H1 (cell line): Measurements from ENCODE around the gene EIF1B. TPM values are rescaled to one million over a fixed set of nuclear protein-coding genes. Genes with fewer than 3 reads are reported as not detected.

Experiments used
- CTCF ChIA-PET: fragments of 300-600 bp; sonication (Branson Sonifier 250); formaldehyde crosslinking; loops from one replicate; lab custom pipeline; 2021; ENCODE audit not compliant: partially characterized antibody; lab: Charles Lee
- POLR2A ChIA-PET: fragments of 300-600 bp; sonication (Branson Sonifier 250); formaldehyde crosslinking; loops from one replicate; lab custom pipeline; 2021; ENCODE audit warnings: inconsistent platforms; ENCODE audit not compliant: partially characterized antibody; lab: Charles Lee
- DNase-seq, 2 experiments: peaks; one replicate each; pipeline versions ENCODE4 v3.0.0 to v3.0.0-alpha.2; 2010 to 2022; ENCODE audit warnings: low spot score in 2 of 2, low read depth in 1 of 2, mixed read lengths in 1 of 2
- FAIRE-seq: peaks from 2 replicates; lab custom pipeline; 2011; peaks lifted over from hg19 to GRCh38; lab: Jason Lieb, UNC
- H2AFZ ChIP-seq: 2 replicates; pipeline ENCODE4 v1.8.1; 2012; ENCODE audit warnings: low read length, inconsistent platforms
- H2AK5ac ChIP-seq: 2 replicates; pipeline ENCODE4 v1.6.1; 2013; ENCODE audit warnings: low read depth, low read length
- H2BK120ac ChIP-seq: replicated peaks from 2 replicates; pipeline ENCODE3; 2013; ENCODE audit warnings: low read depth, low read length, inconsistent platforms
- H2BK12ac ChIP-seq: 2 replicates; pipeline ENCODE4 v1.6.1; 2013; ENCODE audit warnings: low read depth, low read length
- H2BK15ac ChIP-seq: 2 replicates; pipeline ENCODE4 v1.6.1; 2013; ENCODE audit warnings: low read length
- H2BK20ac ChIP-seq: 2 replicates; pipeline ENCODE4 v1.6.1; 2013; ENCODE audit warnings: low read length
- H2BK5ac ChIP-seq: 2 replicates; pipeline ENCODE4 v1.6.1; 2013; ENCODE audit warnings: low read depth, low read length
- H3K14ac ChIP-seq: 2 replicates; pipeline ENCODE4 v1.6.1; 2013; ENCODE audit warnings: inconsistent platforms; ENCODE audit not compliant: insufficient read length
- H3K18ac ChIP-seq: 2 replicates; pipeline ENCODE4 v1.6.1; 2013; ENCODE audit warnings: low read length; ENCODE audit errors: extremely low read depth
- H3K23ac ChIP-seq: 2 replicates; pipeline ENCODE4 v1.6.1; 2013; ENCODE audit warnings: inconsistent platforms; ENCODE audit not compliant: insufficient read length
- H3K23me2 ChIP-seq: 2 replicates; pipeline ENCODE4 v1.6.1; 2013; ENCODE audit warnings: low read depth, low read length
- H3K27ac ChIP-seq: 2 replicates; pipeline ENCODE4 v1.6.1; 2011; ENCODE audit warnings: low read depth, low read length, inconsistent platforms
- H3K27me3 ChIP-seq, 4 experiments: replicated peaks in 1 of 4; 1 replicate in 1 of 4; 2 replicates in 3 of 4; pipeline versions ENCODE4 v1.6.1 to v1.8.1; 2011 to 2013; ENCODE audit warnings: low read length in 3 of 4, mild to moderate bottlenecking in 3 of 4, inconsistent platforms in 2 of 4, mixed read lengths in 2 of 4, moderate library complexity in 1 of 4; ENCODE audit not compliant: control insufficient read depth in 3 of 4, insufficient read depth in 3 of 4; ENCODE audit errors: extremely low read depth in 1 of 4
- H3K36me3 ChIP-seq, 4 experiments: 2 replicates each; pipeline versions ENCODE4 v1.6.1 to v1.8.1; 2011 to 2013; ENCODE audit warnings: mild to moderate bottlenecking in 4 of 4, low read length in 3 of 4, moderate library complexity in 2 of 4, control low read depth in 1 of 4, inconsistent platforms in 1 of 4; ENCODE audit not compliant: insufficient read depth in 4 of 4, control insufficient read depth in 2 of 4
- H3K4ac ChIP-seq: replicated peaks from 2 replicates; pipeline ENCODE3; 2013; ENCODE audit warnings: low read length, low read depth, mixed read lengths, inconsistent platforms; ENCODE audit not compliant: insufficient read length
- H3K4me1 ChIP-seq, 4 experiments: replicated peaks in 1 of 4; 1 replicate in 1 of 4; 2 replicates in 3 of 4; pipeline versions ENCODE4 v1.6.1 to v1.8.1; 2011 to 2013; ENCODE audit warnings: low read length in 3 of 4, inconsistent platforms in 2 of 4, mixed read lengths in 1 of 4; ENCODE audit not compliant: insufficient read depth in 4 of 4, control insufficient read depth in 3 of 4
- H3K4me2 ChIP-seq, 2 experiments: 2 replicates each; pipeline versions ENCODE4 v1.6.1 to v1.8.1; 2011 to 2013; ENCODE audit warnings: low read depth in 2 of 2, low read length in 2 of 2, control low read depth in 1 of 2, inconsistent platforms in 1 of 2, mild to moderate bottlenecking in 1 of 2; ENCODE audit not compliant: insufficient read depth in 1 of 2
- H3K4me3 ChIP-seq, 4 experiments: fragments of 200-600, 300-600 bp in 1 of 4; sonication (generic), shearing (Covaris generic), sonication (Bioruptor Twin) in 1 of 4; 2 replicates each; pipeline versions ENCODE4 v1.5.1 to v1.8.1; 2011 to 2016; ENCODE audit warnings: low read length in 4 of 4, low read depth in 3 of 4, control low read depth in 2 of 4, inconsistent platforms in 2 of 4, mild to moderate bottlenecking in 2 of 4, mixed read lengths in 1 of 4, moderate library complexity in 1 of 4; ENCODE audit not compliant: insufficient read depth in 2 of 4; ENCODE audit errors: extremely low read depth in 1 of 4
- H3K56ac ChIP-seq: replicated peaks from 2 replicates; pipeline ENCODE3; 2013; ENCODE audit warnings: low read depth, mild to moderate bottlenecking, mixed read lengths, low read length, inconsistent platforms; ENCODE audit not compliant: insufficient read length
- H3K79me1 ChIP-seq: 2 replicates; pipeline ENCODE4 v1.6.1; 2013; ENCODE audit warnings: low read depth, low read length, control low read depth
- H3K79me2 ChIP-seq, 2 experiments: 2 replicates each; pipeline versions ENCODE4 v1.6.1 to v1.8.1; 2012 to 2013; ENCODE audit warnings: low read length in 2 of 2, mild to moderate bottlenecking in 2 of 2, inconsistent platforms in 1 of 2; ENCODE audit not compliant: insufficient read depth in 2 of 2, control insufficient read depth in 1 of 2
- H3K9ac ChIP-seq, 4 experiments: replicated peaks in 1 of 4; 1 replicate in 1 of 4; 2 replicates in 3 of 4; pipeline versions ENCODE4 v1.6.1 to v1.8.1; 2011 to 2013; ENCODE audit warnings: low read depth in 3 of 4, low read length in 3 of 4, control low read depth in 2 of 4, mild to moderate bottlenecking in 2 of 4, moderate library complexity in 2 of 4, inconsistent platforms in 1 of 4; ENCODE audit errors: extremely low read depth in 1 of 4
- H3K9me3 ChIP-seq, 2 experiments: 2 replicates each; pipeline versions ENCODE4 v1.6.1 to v1.8.1; 2012 to 2013; ENCODE audit warnings: mild to moderate bottlenecking in 2 of 2, moderate library complexity in 2 of 2, control low read depth in 1 of 2, inconsistent platforms in 1 of 2, low read depth in 1 of 2, low read length in 1 of 2, mixed read lengths in 1 of 2; ENCODE audit not compliant: insufficient read depth in 2 of 2
- H4K20me1 ChIP-seq, 2 experiments: replicated peaks in 1 of 2; 2 replicates each; pipeline versions ENCODE3 to v1.8.1; 2011 to 2013; ENCODE audit warnings: inconsistent platforms in 2 of 2, low read length in 2 of 2, mild to moderate bottlenecking in 1 of 2; ENCODE audit not compliant: insufficient read depth in 2 of 2, control insufficient read depth in 1 of 2
- H4K5ac ChIP-seq: 2 replicates; pipeline ENCODE4 v1.6.1; 2013; ENCODE audit warnings: low read length, low read depth, mixed read lengths, inconsistent platforms; ENCODE audit not compliant: insufficient read length
- H4K8ac ChIP-seq: 2 replicates; pipeline ENCODE4 v1.8.0; 2013; ENCODE audit warnings: mild to moderate bottlenecking, moderate library complexity, low read length, inconsistent platforms; ENCODE audit not compliant: insufficient read depth; ENCODE audit errors: extremely low read depth
- H4K91ac ChIP-seq: replicated peaks from 2 replicates; pipeline ENCODE3; 2013; ENCODE audit warnings: low read length, mixed read lengths, inconsistent platforms; ENCODE audit not compliant: insufficient read length
- ASH2L ChIP-seq: fragments of 200-600, 300-600 bp; sonication (generic); IDR thresholded peaks from one replicate; pipeline ENCODE4 v1.7.1; 2017; ENCODE audit warnings: low read length
- BCL11A ChIP-seq, 2 experiments: IDR thresholded peaks; one replicate each; pipeline ENCODE4 v1.6.1; 2011; ENCODE audit warnings: low read depth in 2 of 2, low read length in 2 of 2, mild to moderate bottlenecking in 2 of 2
- CEBPB ChIP-seq: IDR thresholded peaks from 2 replicates; pipeline ENCODE4 v1.6.1; 2012; ENCODE audit warnings: low read depth, low read length
- EGR1 ChIP-seq: IDR thresholded peaks from 2 replicates; pipeline ENCODE4 v1.6.1; 2011; ENCODE audit warnings: low read depth, low read length, borderline replicate concordance
- EZH2 ChIP-seq: fragments of 200-600 bp; sonication (generic); IDR thresholded peaks from 2 replicates; pipeline ENCODE4 v1.7.1; 2012; ENCODE audit warnings: low read depth, mild to moderate bottlenecking, moderate library complexity, low read length, inconsistent platforms; ENCODE audit not compliant: severe bottlenecking
- FOSL1 ChIP-seq: IDR thresholded peaks from 2 replicates; pipeline ENCODE4 v1.6.1; 2011; ENCODE audit warnings: mild to moderate bottlenecking, low read depth, low read length, moderate library complexity; ENCODE audit not compliant: insufficient read depth
- JUN ChIP-seq: IDR thresholded peaks from 2 replicates; pipeline ENCODE4 v1.6.1; 2011; ENCODE audit warnings: low read depth, mild to moderate bottlenecking, improper control_type of control experiment, low read length
- PHF8 ChIP-seq: fragments of 200-600 bp; sonication (generic); conservative IDR thresholded peaks from 2 replicates; pipeline ENCODE4 v1.7.1; 2012; ENCODE audit warnings: low read depth, mild to moderate bottlenecking, inconsistent platforms, low read length, moderate library complexity
- POLR2A ChIP-seq, 2 experiments: IDR thresholded peaks; 1 replicate in 1 of 2; 2 replicates in 1 of 2; pipeline ENCODE4 v1.6.1; 2011; ENCODE audit warnings: low read depth in 2 of 2, low read length in 2 of 2, mild to moderate bottlenecking in 2 of 2; ENCODE audit errors: control extremely low read depth in 1 of 2
- SUZ12 ChIP-seq: fragments of 200-600 bp; sonication (generic); IDR thresholded peaks from 2 replicates; pipeline ENCODE4 v1.6.1; 2012; ENCODE audit warnings: mild to moderate bottlenecking, inconsistent platforms, low read length, moderate library complexity, mixed read lengths
- TCF12 ChIP-seq: IDR thresholded peaks from 2 replicates; pipeline ENCODE4 v1.6.1; 2011; ENCODE audit warnings: low read depth, mild to moderate bottlenecking, low read length
- YY1 ChIP-seq: IDR thresholded peaks from 2 replicates; pipeline ENCODE4 v1.6.1; 2011; ENCODE audit warnings: low read depth, mild to moderate bottlenecking, low read length
- WGBS, 2 experiments: shearing (Covaris generic) in 1 of 2; methylation state at CpG; one replicate each; pipeline versions ENCODE4 v1.1.6 to v1.1.7; 2013 to 2015; ENCODE audit warnings: low lambda C conversion rate in 2 of 2, mixed read lengths in 2 of 2, inconsistent platforms in 1 of 2, low coverage in 1 of 2, missing lambda C conversion rate in 1 of 2; ENCODE audit not compliant: insufficient replicate concordance in 2 of 2, insufficient coverage in 1 of 2, insufficient read length in 1 of 2; ENCODE audit errors: extremely low coverage in 1 of 2, missing lambda C conversion rate in 1 of 2; 5-methylcytosine and 5-hydroxymethylcytosine counted together
- polyA plus RNA-seq, 7 experiments: library from polyadenylated mRNA; depleted of rRNA in 3 of 7; stranded (reverse) in 5 of 7; unstranded in 2 of 7; fragments of >200 nt in 5 of 7; fragments of 200-250 nt in 2 of 7; gene quantifications; 1 replicate in 5 of 7; 2 replicates in 1 of 7; 4 replicates in 1 of 7; pipeline versions ENCODE4 v1.2.1 to v1.2.3, GENCODE V29; 2011 to 2013; ENCODE audit warnings: missing spikeins in 2 of 7, mixed read lengths in 2 of 7
- total RNA-seq: library from RNA; stranded (reverse); fragmentation: NEBNext Ultra II Directional; extraction: Animal tissue kit (Norgen Biotek cat#: 25700); gene quantifications from 2 replicates; pipeline ENCODE4 v1.2.1, GENCODE V29; 2021
- TF ChIP-seq, protein P1 (sequence below): IDR thresholded peaks from 2 replicates; pipeline ENCODE4 v1.6.1; 2011; ENCODE audit warnings: low read length, improper control_type of control experiment

Gene EIF1B
- total and polyA plus RNA-seq, 2 of the 8 experiments (the other 6 are each of a cell fraction or from before 2014, with no cell fraction given): 42.4 to 115 TPM

GRCh38 chr3:40287248-40287647 lies 22.3 kb upstream of the EIF1B start:
- no peaks in the 10 kb centered on the region for H3K9me3 ChIP-seq
- H3K4ac ChIP-seq: no peak overlapping the region
- no peaks in the 10 kb centered on the region for H3K79me1 ChIP-seq
- no peaks in the 10 kb centered on the region for H3K23me2 ChIP-seq
- no peak overlapping the region for H4K8ac ChIP-seq
- H4K20me1 ChIP-seq: no peaks in the 10 kb centered on the region
- no peak overlapping the region for H4K5ac ChIP-seq
- no peak overlapping the region for H2BK120ac ChIP-seq
- H3K79me2 ChIP-seq: no peaks in the 10 kb centered on the region
- no peaks in the 10 kb centered on the region for H3K36me3 ChIP-seq
- no peak overlapping the region for H4K91ac ChIP-seq
- no peak overlapping the region for H3K23ac ChIP-seq
- FAIRE-seq (no peak), DNase-seq (no peak)
- TF ChIP-seq TCF12: no peak
- no peak for TF ChIP-seq JUN
- no peak for TF ChIP-seq FOSL1
- TF ChIP-seq POLR2A (IDR thresholded peaks at IDR 0.05; ENCODE audit: control extremely low read depth in 1 of 2, low read depth in 2 of 2, low read length in 2 of 2): no peak
- no peak for TF ChIP-seq BCL11A (IDR thresholded peaks at IDR 0.05; ENCODE audit: low read depth in 2 of 2, low read length in 2 of 2)
- TF ChIP-seq ASH2L: no peak
- no peak for TF ChIP-seq PHF8
- TF ChIP-seq, protein P1, sequence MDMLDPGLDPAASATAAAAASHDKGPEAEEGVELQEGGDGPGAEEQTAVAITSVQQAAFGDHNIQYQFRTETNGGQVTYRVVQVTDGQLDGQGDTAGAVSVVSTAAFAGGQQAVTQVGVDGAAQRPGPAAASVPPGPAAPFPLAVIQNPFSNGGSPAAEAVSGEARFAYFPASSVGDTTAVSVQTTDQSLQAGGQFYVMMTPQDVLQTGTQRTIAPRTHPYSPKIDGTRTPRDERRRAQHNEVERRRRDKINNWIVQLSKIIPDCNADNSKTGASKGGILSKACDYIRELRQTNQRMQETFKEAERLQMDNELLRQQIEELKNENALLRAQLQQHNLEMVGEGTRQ: no peak
- no peak for TF ChIP-seq EGR1
- no peak for TF ChIP-seq SUZ12
- TF ChIP-seq EZH2: no peak
- TF ChIP-seq CEBPB: no peak
- no peak for TF ChIP-seq YY1
- H3K4me1 ChIP-seq: peaks cover 0 to 3% (median 0%) of the 10 kb centered on the region in 4 experiments; a peak in 1 of 7 replicates
- 90% methylated on average over 2 of the region's 2 CpGs; no CpG with 5 or more reads in 1 of the 2 experiments for WGBS, 2 experiments
- H2AK5ac ChIP-seq: no peak overlapping the region
- H3K27ac ChIP-seq: no peak overlapping the region
- no peak overlapping the region for H2BK15ac ChIP-seq
- H3K14ac ChIP-seq: no peak overlapping the region
- no peak overlapping the region for H3K56ac ChIP-seq
- ChIA-PET CTCF (interaction anchor here (1.1 to 1.2 kb wide), 2 partner anchors 10 to 108 kb away, joined by 3 to 4 read pairs; no protein-coding TSS in a partner anchor), POLR2A (no interaction called here)
- H2AFZ ChIP-seq: no peak overlapping the region
- H3K4me3 ChIP-seq: no peak overlapping the region
- no peak overlapping the region for H2BK20ac ChIP-seq
- no peaks in the 10 kb centered on the region for H3K27me3 ChIP-seq
- no peak overlapping the region for H2BK12ac ChIP-seq
- H3K9ac ChIP-seq: no peak overlapping the region
- no peak overlapping the region for H3K4me2 ChIP-seq
- H2BK5ac ChIP-seq: no peak overlapping the region
- no peak overlapping the region for H3K18ac ChIP-seq
